C4-2B (cell line): ENCODE data around the gene GPX2.

ENCODE experiments used
- ZFX ChIP-seq: fragments of 450-650 bp; IDR thresholded peaks from 2 replicates; pipeline ENCODE4 v1.6.1; 2017
- TF ChIP-seq, protein P1 (sequence below): fragments of 450-650 bp; conservative IDR thresholded peaks from 2 replicates; pipeline ENCODE4 v1.5.1; 2017; ENCODE audit warnings: mild to moderate bottlenecking

- TF ChIP-seq, protein P1, sequence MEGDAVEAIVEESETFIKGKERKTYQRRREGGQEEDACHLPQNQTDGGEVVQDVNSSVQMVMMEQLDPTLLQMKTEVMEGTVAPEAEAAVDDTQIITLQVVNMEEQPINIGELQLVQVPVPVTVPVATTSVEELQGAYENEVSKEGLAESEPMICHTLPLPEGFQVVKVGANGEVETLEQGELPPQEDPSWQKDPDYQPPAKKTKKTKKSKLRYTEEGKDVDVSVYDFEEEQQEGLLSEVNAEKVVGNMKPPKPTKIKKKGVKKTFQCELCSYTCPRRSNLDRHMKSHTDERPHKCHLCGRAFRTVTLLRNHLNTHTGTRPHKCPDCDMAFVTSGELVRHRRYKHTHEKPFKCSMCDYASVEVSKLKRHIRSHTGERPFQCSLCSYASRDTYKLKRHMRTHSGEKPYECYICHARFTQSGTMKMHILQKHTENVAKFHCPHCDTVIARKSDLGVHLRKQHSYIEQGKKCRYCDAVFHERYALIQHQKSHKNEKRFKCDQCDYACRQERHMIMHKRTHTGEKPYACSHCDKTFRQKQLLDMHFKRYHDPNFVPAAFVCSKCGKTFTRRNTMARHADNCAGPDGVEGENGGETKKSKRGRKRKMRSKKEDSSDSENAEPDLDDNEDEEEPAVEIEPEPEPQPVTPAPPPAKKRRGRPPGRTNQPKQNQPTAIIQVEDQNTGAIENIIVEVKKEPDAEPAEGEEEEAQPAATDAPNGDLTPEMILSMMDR = no peak
- no peak for TF ChIP-seq ZFX
Observed at GRCh38 chr14:64973826-64974225, 31.3 kb upstream of the GPX2 start.
